KOPT-K1 (cell line): ENCODE measurements around the gene KHK.

Experiments used
- H3K27ac ChIP-seq: fragments of 200-600 bp; sonication (generic); 2 replicates; pipeline ENCODE4 v1.5.1; 2016; ENCODE audit warnings: antibody characterized with exemption, mild to moderate bottlenecking, low read depth, low read length; ENCODE audit not compliant: poor library complexity, severe bottlenecking
- H3K36me3 ChIP-seq: fragments of 200-600 bp; sonication (generic); 2 replicates; pipeline ENCODE4 v1.5.1; 2017; ENCODE audit warnings: antibody characterized with exemption, mild to moderate bottlenecking, low read length, moderate library complexity; ENCODE audit not compliant: insufficient read depth
- H3K9me3 ChIP-seq: fragments of 200-600 bp; sonication (generic); 2 replicates; pipeline ENCODE4 v1.5.1; 2017; ENCODE audit warnings: antibody characterized with exemption, low read length, mild to moderate bottlenecking; ENCODE audit not compliant: insufficient read depth, poor library complexity, severe bottlenecking

The KHK gene

GRCh38 chr2:27051902-27052645 lies 34.5 kb upstream of the KHK start:
- Histone ChIP-seq H3K27ac (peak overlapping the region; percentile 88), H3K9me3 (no peaks in the 10 kb centered on the region), H3K36me3 (peaks cover 39% of the 10 kb centered on the region)

DNA sequence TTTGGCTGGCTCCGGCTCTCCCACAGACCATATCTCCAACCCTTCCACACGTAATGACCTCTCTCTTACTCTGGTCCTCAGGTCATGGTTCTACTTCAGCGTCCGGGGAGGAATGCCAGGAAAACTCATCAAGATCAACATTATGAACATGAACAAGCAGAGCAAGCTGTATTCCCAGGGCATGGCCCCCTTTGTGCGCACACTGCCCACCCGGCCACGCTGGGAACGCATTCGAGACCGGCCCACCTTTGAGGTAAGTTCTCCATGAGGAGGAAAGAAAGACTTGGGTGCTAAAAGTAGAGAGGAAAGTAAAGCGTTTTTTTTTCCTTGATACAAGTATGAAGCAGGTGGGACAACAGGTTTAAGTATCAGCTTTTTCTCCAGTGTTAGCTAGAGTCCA lies 33.3 kb upstream of the KHK start:
- Histone ChIP-seq H3K27ac (no peak overlapping the region), H3K36me3 (peaks cover 50% of the 10 kb centered on the region)

GRCh38 chr2:27053776-27054175 lies 32.8 kb upstream of the KHK start:
- Histone ChIP-seq H3K36me3 (peaks cover 54% of the 10 kb centered on the region), H3K27ac (no peak overlapping the region), H3K9me3 (no peaks in the 10 kb centered on the region)

More for the DNA sequence above, 33.3 kb upstream of the KHK start:
- no peaks in the 10 kb centered on the region for H3K9me3 ChIP-seq

DNA sequence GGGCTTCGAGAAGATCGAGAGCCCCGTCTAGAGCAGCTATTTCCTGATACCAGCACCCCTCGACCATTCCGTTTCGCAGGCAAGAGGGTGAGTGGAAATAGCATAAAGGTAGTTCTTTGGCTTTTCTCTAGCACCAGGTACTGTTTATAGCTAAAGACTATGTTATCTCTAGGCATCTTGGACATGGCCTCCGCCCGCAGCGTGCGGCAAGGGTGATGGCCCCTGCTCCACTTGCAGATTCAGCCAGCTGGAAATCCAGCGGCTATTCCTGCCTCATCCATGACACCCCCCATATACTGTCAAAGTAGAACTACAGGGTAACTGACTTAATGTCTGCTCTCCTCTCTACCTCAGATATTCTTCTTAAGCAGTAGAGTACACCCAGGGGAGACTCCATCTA lies 31.9 kb upstream of the KHK start:
- Histone ChIP-seq H3K9me3 (no peaks in the 10 kb centered on the region), H3K27ac (no peak overlapping the region), H3K36me3 (peaks cover 64% of the 10 kb centered on the region)

GRCh38 chr2:27057184-27057583 lies 29.4 kb upstream of the KHK start:
- Histone ChIP-seq H3K9me3 (no peaks in the 10 kb centered on the region), H3K27ac (no peak overlapping the region), H3K36me3 (peaks cover 75% of the 10 kb centered on the region)

GRCh38 chr2:27058210-27058609 lies 28.4 kb upstream of the KHK start:
- no peaks in the 10 kb centered on the region for H3K9me3 ChIP-seq
- H3K27ac ChIP-seq: no peak overlapping the region
- peaks cover 83% of the 10 kb centered on the region for H3K36me3 ChIP-seq

DNA sequence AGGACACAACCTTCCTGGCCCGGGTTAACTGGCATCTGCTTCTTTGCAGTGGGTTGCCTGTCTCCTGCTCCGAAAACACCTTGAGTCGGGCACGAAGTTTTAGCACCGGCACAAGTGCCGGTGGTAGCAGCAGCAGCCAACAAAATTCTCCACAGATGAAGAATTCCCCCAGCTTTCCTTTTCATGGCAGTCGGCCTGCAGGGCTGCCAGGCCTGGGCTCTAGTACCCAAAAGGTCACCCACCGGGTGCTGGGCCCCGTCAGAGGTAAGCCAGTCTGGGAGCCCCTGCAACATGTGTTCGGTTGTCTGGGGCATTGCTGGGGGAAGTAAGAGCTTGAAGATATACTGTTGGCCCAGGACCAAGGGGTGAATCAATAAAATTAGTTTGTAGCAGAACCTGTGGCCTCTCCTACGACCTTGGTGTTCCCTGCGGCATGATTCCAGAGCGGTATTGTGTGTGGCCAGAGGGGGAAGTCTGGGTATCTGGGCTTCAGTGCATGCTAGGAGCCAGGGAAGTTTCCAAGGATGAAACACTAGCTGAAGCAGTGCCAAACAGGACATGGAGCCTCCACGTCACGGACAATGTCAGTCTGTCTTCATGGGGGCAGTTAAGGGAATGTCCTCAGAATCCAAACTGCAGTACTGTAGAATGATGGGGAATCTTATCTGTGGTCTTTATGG lies 27.3 kb upstream of the KHK start:
- Histone ChIP-seq H3K9me3 (no peaks in the 10 kb centered on the region), H3K36me3 (peaks cover 73% of the 10 kb centered on the region), H3K27ac (no peak overlapping the region)

DNA sequence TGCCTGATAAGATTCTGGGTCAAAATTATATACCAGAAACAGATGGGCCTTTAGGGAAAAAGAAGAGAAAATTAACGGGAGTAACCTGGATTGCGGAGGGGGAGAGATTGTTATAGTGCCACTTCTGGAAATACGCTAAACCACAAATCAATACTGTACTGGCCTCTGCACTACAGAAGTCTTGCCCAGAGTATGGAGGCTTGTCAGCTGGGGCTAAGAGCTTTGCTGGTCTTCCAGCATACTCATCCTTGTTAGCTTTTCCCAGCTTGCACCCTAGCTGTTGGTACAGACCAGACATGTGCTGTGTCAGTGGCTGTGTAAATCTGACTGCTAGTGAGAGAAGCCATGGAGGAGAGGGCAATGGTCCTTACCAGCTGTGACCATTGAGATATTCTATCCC lies 26.2 kb upstream of the KHK start:
- Histone ChIP-seq H3K9me3 (no peaks in the 10 kb centered on the region), H3K36me3 (peaks cover 68% of the 10 kb centered on the region), H3K27ac (no peak overlapping the region)

GRCh38 chr2:27065128-27065527 lies 21.4 kb upstream of the KHK start:
- no peaks in the 10 kb centered on the region for H3K9me3 ChIP-seq
- no peak overlapping the region for H3K27ac ChIP-seq
- H3K36me3 ChIP-seq: peaks cover 72% of the 10 kb centered on the region

- Histone ChIP-seq H3K27ac (no peak overlapping the region), H3K9me3 (no peaks in the 10 kb centered on the region), H3K36me3 (peaks cover 62% of the 10 kb centered on the region)
Observed at GRCh38 chr2:27067385-27067784, 19.2 kb upstream of the KHK start.

GRCh38 chr2:27069436-27069835 lies 17.1 kb upstream of the KHK start:
- Histone ChIP-seq H3K9me3 (no peaks in the 10 kb centered on the region), H3K27ac (no peak overlapping the region), H3K36me3 (peaks cover 55% of the 10 kb centered on the region)

GRCh38 chr2:27069961-27070618 lies 16.5 kb upstream of the KHK start:
- Histone ChIP-seq H3K27ac (peak overlapping the region; percentile 65), H3K9me3 (no peaks in the 10 kb centered on the region), H3K36me3 (peaks cover 52% of the 10 kb centered on the region)

GRCh38 chr2:27070653-27071276 lies 15.8 kb upstream of the KHK start:
- Histone ChIP-seq H3K9me3 (no peaks in the 10 kb centered on the region), H3K27ac (peak overlapping the region; percentile 65), H3K36me3 (peaks cover 45% of the 10 kb centered on the region)

GRCh38 chr2:27071277-27071989 lies 15.1 kb upstream of the KHK start, which contains the start of gene OST4:
Gene OST4 (minus strand): TSS chr2:27071654.
- peaks cover 38% of the 10 kb centered on the region for H3K36me3 ChIP-seq
- peak within 1 kb of the TSS; percentile 65 for H3K27ac ChIP-seq
- no peaks in the 10 kb centered on the region for H3K9me3 ChIP-seq
